Subcutaneous abdominal adipose tissue (tissue), 5 donors: ENCODE results near the gene CCDC60.
"Not testable (repeated sequence)": the region's sequence is repeated elsewhere in the genome, so short reads cannot be mapped to it uniquely, and the experiment has no call there.

ENCODE experiments used
- H3K27ac ChIP-seq: one replicate; pipeline ENCODE4 v1.7.0; 2013; ENCODE audit warnings: low read depth, mild to moderate bottlenecking, inconsistent platforms, low read length, moderate library complexity
- H3K27me3 ChIP-seq, 5 donors: one replicate each; pipeline ENCODE4 v1.7.0; 2013; ENCODE audit warnings: low read length in 5 of 5, inconsistent platforms in 1 of 5; ENCODE audit not compliant: control insufficient read depth in 5 of 5, insufficient read depth in 4 of 5
- H3K36me3 ChIP-seq, 5 donors: one replicate each; pipeline ENCODE4 v1.7.0; 2013; ENCODE audit warnings: low read length in 5 of 5; ENCODE audit not compliant: control insufficient read depth in 5 of 5, insufficient read depth in 5 of 5
- H3K4me1 ChIP-seq, 5 donors: one replicate each; pipeline ENCODE4 v1.7.0; 2013; ENCODE audit warnings: low read length in 5 of 5, mild to moderate bottlenecking in 3 of 5, moderate library complexity in 1 of 5; ENCODE audit not compliant: control insufficient read depth in 5 of 5, insufficient read depth in 5 of 5
- H3K4me3 ChIP-seq, 5 donors: one replicate each; pipeline ENCODE4 v1.7.0; 2013; ENCODE audit warnings: low read length in 5 of 5, low read depth in 1 of 5
- H3K9ac ChIP-seq, 5 donors: one replicate each; pipeline ENCODE4 v1.7.0; 2013; ENCODE audit warnings: low read length in 5 of 5, mild to moderate bottlenecking in 4 of 5, moderate library complexity in 3 of 5
- H3K9me3 ChIP-seq, 5 donors: one replicate each; pipeline ENCODE4 v1.7.0; 2013; ENCODE audit warnings: low read length in 5 of 5; ENCODE audit not compliant: control insufficient read depth in 5 of 5
- donor health status: healthy.
- donor health status: healthy.
- donor health status: healthy.
- donor health status: healthy.
- donor health status: healthy.

CCDC60 gene

GRCh38 chr12:119327471-119327870 lies 7.1 kb upstream of the CCDC60 start:
- no peaks in the 10 kb centered on the region for H3K9me3 ChIP-seq
- no peak overlapping the region for H3K4me3 ChIP-seq
- peaks cover 0 to 7% (median 2%) of the 10 kb centered on the region in 5 donors for H3K27me3 ChIP-seq
- H3K27ac ChIP-seq, result no peak overlapping the region
- H3K9ac ChIP-seq, result no peak overlapping the region
- H3K4me1 ChIP-seq, result no peaks in the 10 kb centered on the region
- no peaks in the 10 kb centered on the region for H3K36me3 ChIP-seq

- Histone ChIP-seq H3K4me1 (no peaks in the 10 kb centered on the region), H3K36me3 (no peaks in the 10 kb centered on the region), H3K4me3 (no peak overlapping the region), H3K27me3 (peaks cover 0 to 7% (median 4%) of the 10 kb centered on the region in 5 donors), H3K9me3 (no peaks in the 10 kb centered on the region), H3K27ac (no peak overlapping the region), H3K9ac (no peak overlapping the region)
Observed at GRCh38 chr12:119328111-119328510, 6.4 kb upstream of the CCDC60 start.

GRCh38 chr12:119338593-119339363 lies 4.2 kb downstream of the CCDC60 start:
- Histone ChIP-seq H3K27ac (no peak overlapping the region), H3K9me3 (peaks cover 0 to 5% (median 0%) of the 10 kb centered on the region in 5 donors), H3K4me3 (no peak overlapping the region), H3K27me3 (peaks cover 11 to 26% (median 12%) of the 10 kb centered on the region in 5 donors), H3K9ac (no peak overlapping the region), H3K4me1 (no peaks in the 10 kb centered on the region), H3K36me3 (no peaks in the 10 kb centered on the region)

- no peak overlapping the region for H3K4me3 ChIP-seq
- H3K4me1 ChIP-seq, result no peaks in the 10 kb centered on the region
- peaks cover 0 to 5% (median 0%) of the 10 kb centered on the region in 5 donors for H3K9me3 ChIP-seq
- no peak overlapping the region for H3K9ac ChIP-seq
- H3K27ac ChIP-seq, result no peak overlapping the region
- H3K27me3 ChIP-seq, result peaks cover 3 to 23% (median 11%) of the 10 kb centered on the region in 5 donors
- H3K36me3 ChIP-seq, result no peaks in the 10 kb centered on the region
Observed at GRCh38 chr12:119340578-119340977, 6.0 kb downstream of the CCDC60 start.

- peaks cover 3 to 23% (median 11%) of the 10 kb centered on the region in 5 donors for H3K27me3 ChIP-seq
- H3K9ac ChIP-seq, result no peak overlapping the region
- no peaks in the 10 kb centered on the region for H3K36me3 ChIP-seq
- H3K4me3 ChIP-seq, result no peak overlapping the region
- no peaks in the 10 kb centered on the region for H3K4me1 ChIP-seq
- peaks cover 0 to 5% (median 0%) of the 10 kb centered on the region in 5 donors for H3K9me3 ChIP-seq
- H3K27ac ChIP-seq, result no peak overlapping the region
Observed at GRCh38 chr12:119341020-119341419, 6.5 kb downstream of the CCDC60 start.

GRCh38 chr12:119341988-119342387 lies 7.5 kb downstream of the CCDC60 start:
- H3K4me1 ChIP-seq, result no peaks in the 10 kb centered on the region
- peaks cover 1 to 14% (median 3%) of the 10 kb centered on the region in 5 donors for H3K27me3 ChIP-seq
- no peaks in the 10 kb centered on the region for H3K36me3 ChIP-seq
- no peak overlapping the region for H3K27ac ChIP-seq
- H3K9ac ChIP-seq, result no peak overlapping the region
- no peak overlapping the region for H3K4me3 ChIP-seq
- peaks cover 0 to 5% (median 0%) of the 10 kb centered on the region in 5 donors for H3K9me3 ChIP-seq

GRCh38 chr12:119343130-119343529 lies 8.6 kb downstream of the CCDC60 start:
- Histone ChIP-seq H3K4me3 (no peak overlapping the region), H3K4me1 (no peaks in the 10 kb centered on the region), H3K36me3 (no peaks in the 10 kb centered on the region), H3K9ac (no peak overlapping the region), H3K9me3 (peaks cover 0 to 5% (median 0%) of the 10 kb centered on the region in 5 donors), H3K27ac (no peak overlapping the region), H3K27me3 (peaks cover 0 to 9% (median 3%) of the 10 kb centered on the region in 5 donors)

GRCh38 chr12:119354172-119354571 lies 19.6 kb downstream of the CCDC60 start:
- Histone ChIP-seq H3K36me3 (no peaks in the 10 kb centered on the region), H3K4me3 (no peak overlapping the region), H3K9ac (no peak overlapping the region), H3K27ac (no peak overlapping the region), H3K9me3 (peaks cover 0 to 9% (median 4%) of the 10 kb centered on the region in 5 donors), H3K27me3 (peaks cover 0 to 6% (median 3%) of the 10 kb centered on the region in 5 donors), H3K4me1 (no peaks in the 10 kb centered on the region)

- not testable (repeated sequence) for H3K27ac ChIP-seq, H3K27me3 ChIP-seq, H3K4me1 ChIP-seq, H3K4me3 ChIP-seq, H3K36me3 ChIP-seq, H3K9ac ChIP-seq, H3K9me3 ChIP-seq
Observed at GRCh38 chr12:119360366-119360765, 25.8 kb downstream of the CCDC60 start.

- Histone ChIP-seq H3K27ac (no peak overlapping the region), H3K4me1 (no peaks in the 10 kb centered on the region), H3K9me3 (peaks cover 0 to under 1% (median 0%) of the 10 kb centered on the region in 5 donors), H3K4me3 (no peak overlapping the region), H3K27me3 (no peaks in the 10 kb centered on the region), H3K36me3 (no peaks in the 10 kb centered on the region), H3K9ac (no peak overlapping the region)
Observed at GRCh38 chr12:119363037-119363436, 28.5 kb downstream of the CCDC60 start.
